Gastrocnemius medialis (tissue), 4 donors: ENCODE measurements around the gene CEBPA. TPM values are rescaled to one million over a fixed set of nuclear protein-coding genes. Genes with fewer than 3 reads are reported as not detected.

ENCODE experiments used
- ATAC-seq, 2 donors: fragments of 150-250 bp; one replicate each; pipeline ENCODE4 v1.9.1; 2016
- DNase-seq, 2 donors: peaks; one replicate each; pipeline ENCODE4 v3.0.0-alpha.2; 2019
- H3K27ac ChIP-seq, 4 donors: fragments of 200-600 bp; sonication (generic); 1 replicate in 1 of 4; 2 replicates in 3 of 4; pipeline ENCODE4 v1.5.1; 2016 to 2018; ENCODE audit warnings: mild to moderate bottlenecking in 2 of 4, moderate library complexity in 1 of 4
- H3K27me3 ChIP-seq, 3 donors: fragments of 200-600 bp; sonication (generic) in 2 of 3; 1 replicate in 1 of 3; 2 replicates in 2 of 3; pipeline versions ENCODE4 v1.5.1 to v1.6.0; 2016 to 2019; ENCODE audit warnings: mild to moderate bottlenecking in 1 of 3, moderate library complexity in 1 of 3
- H3K36me3 ChIP-seq, 2 donors: fragments of 200-600 bp; sonication (generic) in 1 of 2; one replicate each; pipeline ENCODE4 v1.5.1; 2017 to 2018
- H3K4me1 ChIP-seq, 2 donors: fragments of 200-600 bp; sonication (generic) in 1 of 2; one replicate each; pipeline ENCODE4 v1.5.1; 2016 to 2017; ENCODE audit warnings: mild to moderate bottlenecking in 2 of 2
- H3K4me3 ChIP-seq, 4 donors: fragments of 200-600 bp; sonication (generic) in 3 of 4; 1 replicate in 1 of 4; 2 replicates in 3 of 4; pipeline ENCODE4 v1.5.1; 2016 to 2019; ENCODE audit warnings: mild to moderate bottlenecking in 2 of 4
- H3K9me3 ChIP-seq, 3 donors: fragments of 200-600 bp; sonication (generic) in 2 of 3; 1 replicate in 1 of 3; 2 replicates in 2 of 3; pipeline ENCODE4 v1.5.1; 2016 to 2019
- POLR2A ChIP-seq, 2 donors: fragments of 450-650 bp; IDR thresholded peaks; one replicate each; pipeline ENCODE4 v1.6.1; 2017; ENCODE audit warnings: antibody characterized with exemption in 2 of 2, mild to moderate bottlenecking in 2 of 2, moderate library complexity in 2 of 2
- in situ Hi-C, 4 donors: fragments of 200-750 bp; cut with MboI; loops; one replicate each; pipeline versions ENCODE4 v1.15.0 to v1.8.0; 2017; ENCODE audit warnings: low sequenced_read_pairs in 4 of 4
- intact Hi-C: fragments of 100-400 bp; cut with DNase I; formaldehyde crosslinking; loops from one replicate; pipeline ENCODE4 v1.15.1; 2023; ENCODE audit warnings: low total_unique reads
- total RNA-seq, 4 donors: library from RNA; depleted of rRNA; stranded (reverse); fragments of >200 nt; gene quantifications; one replicate each; pipeline versions ENCODE4 v1.1.0 to v1.2.3, GENCODE V29; 2016
- TF ChIP-seq, protein P1 (sequence below), 5 experiments: fragments of 450-650 bp in 3 of 5; fragments of 200-600 bp in 2 of 5; sonication (generic) in 2 of 5; IDR thresholded peaks in 4 of 5; conservative IDR thresholded peaks in 1 of 5; 1 replicate in 4 of 5; 2 replicates in 1 of 5; pipeline ENCODE4 v1.5.1; 2016 to 2019; ENCODE audit warnings: antibody characterized with exemption in 5 of 5, mild to moderate bottlenecking in 3 of 5, moderate library complexity in 3 of 5

CEBPA gene
- total RNA-seq, 4 donors from 2014 or later, result 11.9 to 29.9 (median 25.5) TPM

- TF ChIP-seq, protein P1, sequence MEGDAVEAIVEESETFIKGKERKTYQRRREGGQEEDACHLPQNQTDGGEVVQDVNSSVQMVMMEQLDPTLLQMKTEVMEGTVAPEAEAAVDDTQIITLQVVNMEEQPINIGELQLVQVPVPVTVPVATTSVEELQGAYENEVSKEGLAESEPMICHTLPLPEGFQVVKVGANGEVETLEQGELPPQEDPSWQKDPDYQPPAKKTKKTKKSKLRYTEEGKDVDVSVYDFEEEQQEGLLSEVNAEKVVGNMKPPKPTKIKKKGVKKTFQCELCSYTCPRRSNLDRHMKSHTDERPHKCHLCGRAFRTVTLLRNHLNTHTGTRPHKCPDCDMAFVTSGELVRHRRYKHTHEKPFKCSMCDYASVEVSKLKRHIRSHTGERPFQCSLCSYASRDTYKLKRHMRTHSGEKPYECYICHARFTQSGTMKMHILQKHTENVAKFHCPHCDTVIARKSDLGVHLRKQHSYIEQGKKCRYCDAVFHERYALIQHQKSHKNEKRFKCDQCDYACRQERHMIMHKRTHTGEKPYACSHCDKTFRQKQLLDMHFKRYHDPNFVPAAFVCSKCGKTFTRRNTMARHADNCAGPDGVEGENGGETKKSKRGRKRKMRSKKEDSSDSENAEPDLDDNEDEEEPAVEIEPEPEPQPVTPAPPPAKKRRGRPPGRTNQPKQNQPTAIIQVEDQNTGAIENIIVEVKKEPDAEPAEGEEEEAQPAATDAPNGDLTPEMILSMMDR (IDR thresholded peaks at IDR 0.05 in 4 of 5, conservative IDR thresholded peaks at IDR 0.05 in 1 of 5), result no peak
- no peak for TF ChIP-seq POLR2A (IDR thresholded peaks at IDR 0.05)
- H3K27ac ChIP-seq, result no peak overlapping the region
- no peaks in the 10 kb centered on the region for H3K36me3 ChIP-seq
- no peaks in the 10 kb centered on the region for H3K27me3 ChIP-seq
- H3K4me1 ChIP-seq, result no peaks in the 10 kb centered on the region
- no peak overlapping the region for H3K4me3 ChIP-seq
- DNase-seq, result no peak
- ATAC-seq, result no peak
- intact Hi-C loops, result no loop called here
- no peaks in the 10 kb centered on the region for H3K9me3 ChIP-seq
- in situ Hi-C loops, result no loop called here
Observed at GRCh38 chr19:33269016-33269415, 33.3 kb downstream of the CEBPA start.

GRCh38 chr19:33268162-33268991, 34.0 kb downstream of the CEBPA start:
- Histone ChIP-seq H3K9me3 (no peaks in the 10 kb centered on the region), H3K27ac (no peak overlapping the region), H3K4me1 (no peaks in the 10 kb centered on the region), H3K4me3 (no peak overlapping the region), H3K27me3 (no peaks in the 10 kb centered on the region), H3K36me3 (no peaks in the 10 kb centered on the region)
- TF ChIP-seq, protein P1 (IDR thresholded peaks at IDR 0.05 in 4 of 5, conservative IDR thresholded peaks at IDR 0.05 in 1 of 5), result no peak
- TF ChIP-seq POLR2A (IDR thresholded peaks at IDR 0.05), result no peak
- in situ Hi-C loops, result no loop called here
- intact Hi-C loops, result no loop called here
- ATAC-seq, result no peak
- DNase-seq, result no peak

DNA sequence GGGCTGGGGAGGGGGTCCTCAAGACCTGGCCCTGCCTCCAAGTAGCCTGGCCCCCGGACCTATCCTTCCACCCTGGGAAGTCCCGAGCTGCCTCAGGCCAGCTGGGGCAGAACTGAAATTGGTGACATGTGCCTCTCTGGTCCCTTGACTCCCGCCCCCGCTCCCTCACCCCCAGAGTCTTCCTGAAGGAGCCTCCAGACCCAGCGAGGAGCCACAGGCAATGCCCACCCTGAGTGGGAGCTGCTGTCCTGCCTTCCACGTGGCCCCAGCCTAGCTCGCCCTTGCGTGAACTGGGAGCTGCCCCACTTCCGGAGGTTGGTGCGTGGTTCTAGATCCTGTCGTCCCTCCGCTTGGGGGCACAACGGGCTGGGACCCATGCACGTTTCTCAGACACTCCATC, 34.6 kb downstream of the CEBPA start:
- DNase-seq, result no peak
- H3K9me3 ChIP-seq, result no peaks in the 10 kb centered on the region
- no peaks in the 10 kb centered on the region for H3K27me3 ChIP-seq
- ATAC-seq, result no peak
- TF ChIP-seq, protein P1 (IDR thresholded peaks at IDR 0.05 in 4 of 5, conservative IDR thresholded peaks at IDR 0.05 in 1 of 5), result no peak
- no peak for TF ChIP-seq POLR2A (IDR thresholded peaks at IDR 0.05)
- H3K27ac ChIP-seq, result no peak overlapping the region
- no peak overlapping the region for H3K4me3 ChIP-seq
- no peaks in the 10 kb centered on the region for H3K4me1 ChIP-seq
- intact Hi-C loops (no loop called here), in situ Hi-C loops (no loop called here)
- H3K36me3 ChIP-seq, result no peaks in the 10 kb centered on the region

DNA sequence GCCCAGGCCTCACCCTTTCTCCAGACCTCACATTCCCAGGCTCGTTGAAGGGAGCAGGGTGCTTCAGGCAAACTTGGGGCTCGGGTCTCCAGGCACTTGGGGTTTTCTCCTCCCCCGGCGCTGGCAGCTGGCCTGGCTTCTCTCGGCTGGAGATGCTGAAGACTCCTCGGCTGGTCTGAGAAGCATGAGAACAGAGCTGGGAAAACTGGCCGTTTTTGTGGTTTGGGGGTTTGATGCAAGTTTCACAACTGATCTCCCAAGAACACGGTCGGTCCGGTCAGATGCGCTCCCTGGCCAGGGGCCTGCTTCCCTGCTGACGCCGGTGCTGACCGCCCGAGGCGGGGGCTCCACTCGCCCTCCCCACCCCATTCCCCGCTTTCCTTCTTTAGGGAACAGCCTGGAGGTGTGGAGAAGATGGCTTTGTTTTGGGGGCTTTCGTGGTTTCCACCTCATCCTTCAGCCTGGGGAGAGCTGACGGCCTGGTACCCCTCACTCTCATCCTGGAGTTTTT, 35.3 kb downstream of the CEBPA start:
- ATAC-seq (no peak), DNase-seq (no peak)
- in situ Hi-C loops, result no loop called here
- Histone ChIP-seq H3K27ac (no peak overlapping the region), H3K9me3 (no peaks in the 10 kb centered on the region), H3K27me3 (no peaks in the 10 kb centered on the region), H3K4me1 (no peaks in the 10 kb centered on the region), H3K4me3 (no peak overlapping the region), H3K36me3 (no peaks in the 10 kb centered on the region)
- no peak for TF ChIP-seq POLR2A (IDR thresholded peaks at IDR 0.05)
- TF ChIP-seq, protein P1 (IDR thresholded peaks at IDR 0.05 in 4 of 5, conservative IDR thresholded peaks at IDR 0.05 in 1 of 5), result no peak
- intact Hi-C loops, result no loop called here
